Mononuclear cell (primary cell): ENCODE data around the gene PAFAH1B1. TPM values are rescaled to one million over a fixed set of nuclear protein-coding genes. Genes with fewer than 3 reads are reported as not detected.
A peak's percentile ranks its signal among the peaks of the same experiment; 100 is the strongest.
"Not testable (repeated sequence)": the region's sequence is repeated elsewhere in the genome, so short reads cannot be mapped to it uniquely, and the experiment has no call there.

Experiments used
- H3K27me3 ChIP-seq: 2 replicates; pipeline ENCODE4 v1.6.0; 2011; ENCODE audit warnings: low read length, control low read depth; ENCODE audit not compliant: insufficient read depth
- H3K4me1 ChIP-seq: 2 replicates; pipeline ENCODE4 v1.5.1; 2011; ENCODE audit warnings: mild to moderate bottlenecking, low read length, control low read depth; ENCODE audit not compliant: insufficient read depth
- H3K4me3 ChIP-seq: 2 replicates; pipeline ENCODE4 v1.5.1; 2011; ENCODE audit warnings: mild to moderate bottlenecking, low read length, moderate library complexity
- H3K9me3 ChIP-seq: 2 replicates; pipeline ENCODE4 v1.5.1; 2011; ENCODE audit warnings: low read depth, mild to moderate bottlenecking, control low read depth, low read length
- total RNA-seq: library from RNA; depleted of rRNA; stranded (reverse); fragments of >200 nt; gene quantifications from one replicate; pipeline ENCODE4 v1.2.3, GENCODE V29; 2012

Gene PAFAH1B1
- 106 TPM for total RNA-seq

DNA sequence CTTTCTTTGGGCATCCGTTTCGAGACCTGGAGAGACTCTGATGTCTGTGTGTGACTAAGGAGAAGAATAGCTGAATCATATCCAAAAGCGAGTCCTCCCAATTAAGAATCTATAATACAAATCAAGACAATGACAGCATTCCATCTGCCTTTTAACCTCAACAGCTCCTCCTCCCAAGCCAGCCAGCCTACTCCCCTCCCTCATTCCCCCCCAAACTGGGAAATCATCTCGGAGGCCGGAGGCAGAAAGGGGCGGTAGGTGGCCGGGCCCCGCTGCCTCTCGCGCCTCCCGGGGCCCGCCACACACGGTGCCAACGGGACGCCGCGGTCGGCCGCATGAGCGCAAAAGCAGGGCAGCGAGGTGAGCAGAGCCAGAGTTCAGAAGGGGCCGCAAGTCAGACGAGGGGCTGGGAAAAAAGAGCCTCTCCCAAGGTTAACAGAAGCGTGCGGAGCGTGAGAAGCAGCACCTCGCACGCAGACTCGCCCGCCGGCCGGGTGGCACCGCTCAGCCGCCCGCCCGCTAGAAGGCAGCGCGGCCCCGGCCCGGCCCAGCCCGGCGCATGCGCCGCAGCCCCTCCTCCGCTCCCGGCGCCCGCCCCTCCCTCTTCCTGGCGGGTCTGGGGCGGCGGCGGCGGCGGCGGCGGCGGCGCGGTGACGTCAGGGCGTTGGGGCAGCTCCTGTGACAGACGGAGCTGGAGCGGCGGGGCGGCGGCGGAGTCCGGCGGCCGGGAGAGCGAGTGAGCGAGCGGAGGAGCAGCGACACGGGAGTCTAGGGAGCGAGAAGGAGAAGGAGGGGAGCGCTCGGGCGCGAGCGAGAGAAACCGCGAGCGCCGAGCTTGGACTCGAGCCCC, at the start of gene PAFAH1B1:
Gene PAFAH1B1 (plus strand): TSS at position 684 of the 850 bp plus-strand sequence. CDS start 44,635 bp downstream, outside the sequence.
- peaks cover 36% of the 10 kb centered on the region for H3K4me1 ChIP-seq
- H3K27me3 ChIP-seq, result no peaks in the 10 kb centered on the region
- H3K4me3 ChIP-seq, result peak within 1 kb of the TSS; percentile 90
- H3K9me3 ChIP-seq, result no peaks in the 10 kb centered on the region

DNA sequence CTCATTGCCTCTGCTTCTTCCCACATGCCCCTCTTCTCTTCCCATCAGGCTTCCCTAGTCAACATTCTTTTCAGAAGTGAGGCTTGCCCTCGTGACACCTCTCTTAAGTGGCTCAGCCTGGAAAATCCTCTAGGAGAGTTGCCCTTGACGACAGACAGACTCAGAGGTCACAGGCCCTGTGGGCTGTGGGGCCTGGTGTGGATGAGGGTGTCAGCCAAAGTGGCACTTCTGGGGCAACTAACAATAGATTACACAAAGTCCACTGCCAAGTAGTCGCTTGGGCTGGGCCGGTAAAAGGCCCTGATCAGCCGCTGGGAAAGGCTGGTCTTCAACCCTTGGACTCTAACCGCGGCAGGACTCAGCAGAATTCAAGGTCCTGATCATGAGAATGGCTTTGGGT, 48.1 kb upstream of the PAFAH1B1 start:
- no peak overlapping the region for H3K4me3 ChIP-seq
- no peaks in the 10 kb centered on the region for H3K4me1 ChIP-seq
- no peaks in the 10 kb centered on the region for H3K9me3 ChIP-seq
- H3K27me3 ChIP-seq, result no peaks in the 10 kb centered on the region

DNA sequence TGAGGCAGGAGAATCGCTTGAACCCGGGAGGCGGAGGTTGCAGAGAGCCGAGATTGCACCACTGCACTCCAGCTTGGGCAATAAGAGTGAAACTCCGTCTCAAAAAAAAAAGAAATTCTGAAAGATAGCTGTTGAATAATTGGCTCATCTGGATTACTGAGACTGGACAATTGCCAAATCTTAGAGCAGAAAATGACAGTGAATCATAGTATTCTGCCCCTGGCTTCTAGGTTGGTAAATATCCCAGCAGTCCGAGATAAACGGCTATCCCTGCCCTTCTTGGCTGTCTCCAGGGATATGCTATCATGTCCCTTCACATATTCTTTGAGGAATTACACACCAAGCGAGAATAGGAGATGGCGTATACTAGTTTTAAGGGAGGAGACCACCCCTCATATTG, 46.3 kb upstream of the PAFAH1B1 start:
- no peak overlapping the region for H3K4me3 ChIP-seq
- H3K9me3 ChIP-seq, result no peaks in the 10 kb centered on the region
- H3K27me3 ChIP-seq, result no peaks in the 10 kb centered on the region
- no peaks in the 10 kb centered on the region for H3K4me1 ChIP-seq

- not testable (repeated sequence) for H3K27me3 ChIP-seq, H3K4me3 ChIP-seq, H3K4me1 ChIP-seq, H3K9me3 ChIP-seq
These were observed 45.4 kb upstream of the PAFAH1B1 start for GRCh38 chr17:2548026-2548425.

- no peak overlapping the region for H3K4me3 ChIP-seq
- H3K27me3 ChIP-seq, result no peaks in the 10 kb centered on the region
- H3K4me1 ChIP-seq, result no peaks in the 10 kb centered on the region
- H3K9me3 ChIP-seq, result no peaks in the 10 kb centered on the region
These were observed 43.9 kb upstream of the PAFAH1B1 start for GRCh38 chr17:2549392-2550211.

DNA sequence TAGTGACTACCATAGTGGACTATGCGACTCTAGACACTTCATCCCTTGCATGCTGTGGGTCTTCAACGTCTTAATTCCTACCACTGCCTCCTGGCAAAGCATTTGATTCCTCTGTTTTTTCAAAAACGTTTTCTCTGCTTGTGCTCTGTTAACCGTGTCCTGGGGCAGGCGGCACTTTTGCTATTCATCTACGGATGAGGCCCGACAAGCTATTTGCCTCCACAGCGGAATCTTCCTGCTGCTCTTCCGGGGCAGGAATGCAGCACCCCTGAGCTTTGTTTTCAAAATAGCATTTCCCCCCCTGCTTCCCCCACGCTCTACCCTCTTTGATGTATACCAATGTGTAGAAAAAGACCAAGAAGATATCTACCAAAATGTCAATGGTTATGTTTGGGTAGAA, 42.0 kb upstream of the PAFAH1B1 start:
- no peaks in the 10 kb centered on the region for H3K4me1 ChIP-seq
- H3K4me3 ChIP-seq, result no peak overlapping the region
- H3K9me3 ChIP-seq, result no peaks in the 10 kb centered on the region
- H3K27me3 ChIP-seq, result no peaks in the 10 kb centered on the region

DNA sequence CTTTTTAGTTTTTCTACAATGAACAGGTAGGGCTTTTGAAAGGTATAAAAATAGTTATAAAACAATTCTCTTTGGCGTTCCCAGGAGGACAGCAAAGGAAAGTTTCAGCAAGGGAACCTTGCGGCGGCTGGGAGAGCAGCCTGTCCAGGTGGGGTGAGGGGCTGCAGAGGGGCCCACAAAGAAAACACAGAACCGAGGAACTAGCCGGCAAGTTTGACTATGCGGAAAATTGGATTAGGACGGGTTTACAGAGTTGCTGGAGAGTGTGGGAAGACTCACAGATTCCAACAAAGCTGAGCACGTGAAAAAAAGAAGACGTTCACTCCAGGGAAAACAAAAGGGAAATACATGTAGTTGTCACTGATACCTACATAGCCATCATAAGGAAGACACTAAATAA, 41.5 kb upstream of the PAFAH1B1 start:
- no peaks in the 10 kb centered on the region for H3K9me3 ChIP-seq
- H3K4me3 ChIP-seq, result no peak overlapping the region
- H3K4me1 ChIP-seq, result no peaks in the 10 kb centered on the region
- no peaks in the 10 kb centered on the region for H3K27me3 ChIP-seq

DNA sequence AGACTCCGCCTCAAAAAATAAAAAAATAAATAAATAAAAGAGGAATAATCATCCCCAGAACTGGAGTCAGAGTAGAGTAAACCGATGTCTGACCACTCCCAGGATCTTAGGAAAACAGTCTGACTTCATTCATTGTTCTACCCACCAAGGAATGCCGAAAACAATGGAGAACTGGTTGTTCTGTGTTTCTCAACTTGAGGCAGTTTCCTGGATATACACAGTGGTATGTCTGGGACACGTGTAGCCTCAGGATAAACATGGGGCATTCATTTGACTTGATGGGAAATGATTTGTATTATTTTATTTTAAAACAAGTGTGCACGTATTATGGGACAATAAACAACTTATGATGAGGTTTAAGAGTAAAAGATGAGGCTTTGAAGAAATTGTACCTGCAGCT, 32.8 kb upstream of the PAFAH1B1 start:
- Histone ChIP-seq H3K4me3 (no peak overlapping the region), H3K4me1 (no peaks in the 10 kb centered on the region), H3K27me3 (no peaks in the 10 kb centered on the region), H3K9me3 (no peaks in the 10 kb centered on the region)

DNA sequence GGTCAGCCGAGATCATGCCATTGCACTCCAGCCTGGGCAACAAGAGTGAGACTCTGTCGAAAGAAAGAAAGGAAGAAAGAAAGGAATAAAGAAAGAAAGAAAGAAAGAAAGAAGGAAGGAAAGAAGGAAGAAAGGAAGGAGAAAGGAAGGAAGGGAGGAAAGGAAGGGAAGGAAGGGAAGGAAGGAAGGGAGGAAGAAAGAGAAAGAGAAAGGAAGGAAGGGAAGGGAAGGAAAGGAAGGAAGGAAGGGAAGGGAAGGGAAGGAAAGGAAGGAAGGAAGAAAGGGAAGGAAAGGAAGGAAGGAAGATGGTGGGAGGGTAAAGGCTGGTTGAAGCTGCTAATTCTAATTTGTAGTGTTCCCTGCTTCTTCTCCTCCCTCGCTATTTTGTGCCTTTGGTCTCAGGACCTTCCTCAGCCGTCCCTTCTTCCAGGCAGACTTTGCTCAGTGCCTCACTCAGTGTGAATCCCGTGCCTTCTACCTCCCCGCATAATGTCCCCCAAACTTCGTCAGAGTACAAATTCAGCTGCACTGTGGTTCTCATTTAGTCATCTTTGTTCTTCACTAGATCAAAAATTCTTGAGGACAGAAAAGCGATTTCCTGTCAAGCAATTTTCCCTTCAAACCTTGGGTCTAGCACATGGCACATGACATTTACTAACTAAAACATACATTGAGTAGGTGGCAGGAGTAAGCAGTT, 31.1 kb upstream of the PAFAH1B1 start:
- no peaks in the 10 kb centered on the region for H3K27me3 ChIP-seq
- H3K4me3 ChIP-seq, result no peak overlapping the region
- no peaks in the 10 kb centered on the region for H3K9me3 ChIP-seq
- no peaks in the 10 kb centered on the region for H3K4me1 ChIP-seq

- Histone ChIP-seq H3K9me3 (no peaks in the 10 kb centered on the region), H3K27me3 (no peaks in the 10 kb centered on the region), H3K4me1 (no peaks in the 10 kb centered on the region), H3K4me3 (no peak overlapping the region)
These were observed 30.4 kb upstream of the PAFAH1B1 start for GRCh38 chr17:2563061-2563460.

- H3K4me3 ChIP-seq, result no peak overlapping the region
- no peaks in the 10 kb centered on the region for H3K4me1 ChIP-seq
- H3K27me3 ChIP-seq, result no peaks in the 10 kb centered on the region
- no peaks in the 10 kb centered on the region for H3K9me3 ChIP-seq
These were observed 29.9 kb upstream of the PAFAH1B1 start for GRCh38 chr17:2563543-2563942.

GRCh38 chr17:2564877-2565276, 28.6 kb upstream of the PAFAH1B1 start:
- no peaks in the 10 kb centered on the region for H3K27me3 ChIP-seq
- no peak overlapping the region for H3K4me3 ChIP-seq
- H3K4me1 ChIP-seq, result no peaks in the 10 kb centered on the region
- no peaks in the 10 kb centered on the region for H3K9me3 ChIP-seq

GRCh38 chr17:2566056-2566455, 27.4 kb upstream of the PAFAH1B1 start:
- Histone ChIP-seq H3K4me3 (no peak overlapping the region), H3K27me3 (no peaks in the 10 kb centered on the region), H3K4me1 (no peaks in the 10 kb centered on the region), H3K9me3 (no peaks in the 10 kb centered on the region)

- H3K9me3 ChIP-seq, result no peaks in the 10 kb centered on the region
- no peaks in the 10 kb centered on the region for H3K4me1 ChIP-seq
- H3K27me3 ChIP-seq, result no peaks in the 10 kb centered on the region
- no peak overlapping the region for H3K4me3 ChIP-seq
These were observed 21.7 kb upstream of the PAFAH1B1 start for GRCh38 chr17:2571523-2572303.

GRCh38 chr17:2572304-2572609, 21.2 kb upstream of the PAFAH1B1 start:
- not testable (repeated sequence) for H3K4me1 ChIP-seq, H3K27me3 ChIP-seq, H3K4me3 ChIP-seq, H3K9me3 ChIP-seq
